SK-N-SH treated with all-trans-retinoic acid at 6 μM for 48 hours (cell line): ENCODE measurements around the gene KLB.

Experiments
- ATAC-seq: fragments of 200-7000 bp; cut with Tn5 transposase; 3 replicates; pipeline ENCODE4 v1.9.1; 2020; ENCODE audit warnings: mild to moderate bottlenecking, moderate library complexity
- ARNTL ChIP-seq: fragments of 450-650 bp; formaldehyde crosslinking; IDR thresholded peaks from 2 replicates; pipeline ENCODE4 v1.5.0; 2020; ENCODE audit warnings: low read depth, mild to moderate bottlenecking, moderate library complexity, borderline replicate concordance
- BACH2 ChIP-seq: fragments of 250-450 bp; sonication (Bioruptor Pico); IDR thresholded peaks from 2 replicates; pipeline ENCODE4 v1.9.0; 2021; ENCODE audit warnings: mild to moderate bottlenecking, borderline replicate concordance
- CSDC2 ChIP-seq: fragments of 250-450 bp; sonication (Bioruptor Pico); IDR thresholded peaks from 2 replicates; pipeline ENCODE4 v1.5.0; 2020; ENCODE audit warnings: mild to moderate bottlenecking, moderate library complexity
- CSRNP3 ChIP-seq: fragments of 250-450 bp; sonication (Bioruptor Pico); IDR thresholded peaks from 2 replicates; pipeline ENCODE4 v1.5.1; 2021; ENCODE audit warnings: mild to moderate bottlenecking, moderate library complexity
- GLIS3 ChIP-seq: fragments of 250-450 bp; sonication (Bioruptor Pico); IDR thresholded peaks from 2 replicates; pipeline ENCODE4 v1.5.0; 2020; ENCODE audit warnings: mild to moderate bottlenecking, moderate library complexity
- ISL1 ChIP-seq: fragments of 250-450 bp; sonication (Bioruptor Pico); IDR thresholded peaks from 2 replicates; pipeline ENCODE4 v2.1.2; 2022; ENCODE audit warnings: mild to moderate bottlenecking, moderate library complexity
- OSR1 ChIP-seq: fragments of 250-450 bp; sonication (Bioruptor Pico); IDR thresholded peaks from 2 replicates; pipeline ENCODE4 v1.8.0; 2022; ENCODE audit warnings: moderate library complexity, mild to moderate bottlenecking, inconsistent platforms
- RARB ChIP-seq: fragments of 250-450 bp; sonication (Bioruptor Pico); IDR thresholded peaks from 2 replicates; pipeline ENCODE4 v1.8.0; 2021; ENCODE audit warnings: mild to moderate bottlenecking, moderate library complexity
- SNAI2 ChIP-seq: fragments of 250-450 bp; sonication (Bioruptor Pico); IDR thresholded peaks from 2 replicates; pipeline ENCODE4 v1.5.0; 2020; ENCODE audit warnings: mild to moderate bottlenecking, moderate library complexity
- TCF4 ChIP-seq: fragments of 250-450 bp; sonication (Bioruptor Pico); IDR thresholded peaks from 2 replicates; pipeline ENCODE4 v1.8.0; 2021; ENCODE audit warnings: mild to moderate bottlenecking, moderate library complexity, borderline replicate concordance
- TOX ChIP-seq: fragments of 250-450 bp; sonication (Bioruptor Pico); IDR thresholded peaks from 2 replicates; pipeline ENCODE4 v1.8.0; 2021; ENCODE audit warnings: mild to moderate bottlenecking, moderate library complexity, borderline replicate concordance
- TSHZ2 ChIP-seq: fragments of 250-450 bp; sonication (Bioruptor Pico); IDR thresholded peaks from 2 replicates; pipeline ENCODE4 v1.5.0; 2020; ENCODE audit warnings: mild to moderate bottlenecking, moderate library complexity
- ZC3H10 ChIP-seq: fragments of 250-450 bp; sonication (Bioruptor Pico); IDR thresholded peaks from 2 replicates; pipeline ENCODE4 v1.5.1; 2021; ENCODE audit warnings: mild to moderate bottlenecking, moderate library complexity
- ZFP3 ChIP-seq: fragments of 250-450 bp; sonication (Bioruptor Pico); IDR thresholded peaks from 2 replicates; pipeline ENCODE4 v1.5.0; 2020; ENCODE audit warnings: mild to moderate bottlenecking, moderate library complexity
- ZFP30 ChIP-seq: fragments of 450-650 bp; formaldehyde crosslinking; IDR thresholded peaks from 2 replicates; pipeline ENCODE4 v1.5.0; 2022; ENCODE audit warnings: mild to moderate bottlenecking, moderate library complexity
- ZNF565 ChIP-seq: fragments of 450-650 bp; formaldehyde crosslinking; conservative IDR thresholded peaks from 2 replicates; pipeline ENCODE4 v1.5.0; 2020; ENCODE audit warnings: low read depth, mild to moderate bottlenecking, moderate library complexity
- ZNF70 ChIP-seq: fragments of 450-650 bp; formaldehyde crosslinking; IDR thresholded peaks from 2 replicates; pipeline ENCODE4 v1.5.0; 2020; ENCODE audit warnings: mild to moderate bottlenecking, moderate library complexity
- ZNF8 ChIP-seq: fragments of 450-650 bp; formaldehyde crosslinking; IDR thresholded peaks from 2 replicates; pipeline ENCODE4 v1.5.0; 2020; ENCODE audit warnings: mild to moderate bottlenecking, moderate library complexity
- TF ChIP-seq, protein P1 (sequence below): fragments of 250-450 bp; sonication (Bioruptor Pico); IDR thresholded peaks from 2 replicates; pipeline ENCODE4 v1.8.0; 2021; ENCODE audit warnings: low read depth, mild to moderate bottlenecking, moderate library complexity, borderline replicate concordance
- TF ChIP-seq, protein P2 (sequence below): fragments of 250-450 bp; sonication (Bioruptor Pico); IDR thresholded peaks from 2 replicates; pipeline ENCODE4 v1.8.0; 2020; ENCODE audit warnings: mild to moderate bottlenecking, moderate library complexity, borderline replicate concordance
- TF ChIP-seq, protein P3 (sequence below): fragments of 250-450 bp; sonication (Bioruptor Pico); IDR thresholded peaks from 2 replicates; pipeline ENCODE4 v1.5.1; 2020; ENCODE audit warnings: low read depth, mild to moderate bottlenecking, moderate library complexity

Gene KLB

GRCh38 chr4:39464886-39465501, 58.3 kb downstream of the KLB start (continued):
- no peak; the same call in 1 of the 2 replicates for TF ChIP-seq ZFP30 (CRISPR knock-in tag)
- TF ChIP-seq, protein P1, sequence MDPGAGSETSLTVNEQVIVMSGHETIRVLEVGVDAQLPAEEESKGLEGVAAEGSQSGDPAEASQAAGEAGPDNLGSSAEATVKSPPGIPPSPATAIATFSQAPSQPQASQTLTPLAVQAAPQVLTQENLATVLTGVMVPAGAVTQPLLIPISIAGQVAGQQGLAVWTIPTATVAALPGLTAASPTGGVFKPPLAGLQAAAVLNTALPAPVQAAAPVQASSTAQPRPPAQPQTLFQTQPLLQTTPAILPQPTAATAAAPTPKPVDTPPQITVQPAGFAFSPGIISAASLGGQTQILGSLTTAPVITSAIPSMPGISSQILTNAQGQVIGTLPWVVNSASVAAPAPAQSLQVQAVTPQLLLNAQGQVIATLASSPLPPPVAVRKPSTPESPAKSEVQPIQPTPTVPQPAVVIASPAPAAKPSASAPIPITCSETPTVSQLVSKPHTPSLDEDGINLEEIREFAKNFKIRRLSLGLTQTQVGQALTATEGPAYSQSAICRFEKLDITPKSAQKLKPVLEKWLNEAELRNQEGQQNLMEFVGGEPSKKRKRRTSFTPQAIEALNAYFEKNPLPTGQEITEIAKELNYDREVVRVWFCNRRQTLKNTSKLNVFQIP, result no peak
- TF ChIP-seq, protein P2, sequence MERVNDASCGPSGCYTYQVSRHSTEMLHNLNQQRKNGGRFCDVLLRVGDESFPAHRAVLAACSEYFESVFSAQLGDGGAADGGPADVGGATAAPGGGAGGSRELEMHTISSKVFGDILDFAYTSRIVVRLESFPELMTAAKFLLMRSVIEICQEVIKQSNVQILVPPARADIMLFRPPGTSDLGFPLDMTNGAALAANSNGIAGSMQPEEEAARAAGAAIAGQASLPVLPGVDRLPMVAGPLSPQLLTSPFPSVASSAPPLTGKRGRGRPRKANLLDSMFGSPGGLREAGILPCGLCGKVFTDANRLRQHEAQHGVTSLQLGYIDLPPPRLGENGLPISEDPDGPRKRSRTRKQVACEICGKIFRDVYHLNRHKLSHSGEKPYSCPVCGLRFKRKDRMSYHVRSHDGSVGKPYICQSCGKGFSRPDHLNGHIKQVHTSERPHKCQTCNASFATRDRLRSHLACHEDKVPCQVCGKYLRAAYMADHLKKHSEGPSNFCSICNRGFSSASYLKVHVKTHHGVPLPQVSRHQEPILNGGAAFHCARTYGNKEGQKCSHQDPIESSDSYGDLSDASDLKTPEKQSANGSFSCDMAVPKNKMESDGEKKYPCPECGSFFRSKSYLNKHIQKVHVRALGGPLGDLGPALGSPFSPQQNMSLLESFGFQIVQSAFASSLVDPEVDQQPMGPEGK (CRISPR knock-in tag), result no peak
- TF ChIP-seq, protein P3, sequence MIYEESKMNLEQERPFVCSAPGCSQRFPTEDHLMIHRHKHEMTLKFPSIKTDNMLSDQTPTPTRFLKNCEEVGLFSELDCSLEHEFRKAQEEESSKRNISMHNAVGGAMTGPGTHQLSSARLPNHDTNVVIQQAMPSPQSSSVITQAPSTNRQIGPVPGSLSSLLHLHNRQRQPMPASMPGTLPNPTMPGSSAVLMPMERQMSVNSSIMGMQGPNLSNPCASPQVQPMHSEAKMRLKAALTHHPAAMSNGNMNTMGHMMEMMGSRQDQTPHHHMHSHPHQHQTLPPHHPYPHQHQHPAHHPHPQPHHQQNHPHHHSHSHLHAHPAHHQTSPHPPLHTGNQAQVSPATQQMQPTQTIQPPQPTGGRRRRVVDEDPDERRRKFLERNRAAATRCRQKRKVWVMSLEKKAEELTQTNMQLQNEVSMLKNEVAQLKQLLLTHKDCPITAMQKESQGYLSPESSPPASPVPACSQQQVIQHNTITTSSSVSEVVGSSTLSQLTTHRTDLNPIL (CRISPR knock-in tag), result peak; percentile 88; the same call in 1 of the 2 replicates

GRCh38 chr4:39466747-39467146, 60.0 kb downstream of the KLB start:
- no peak for TF ChIP-seq SNAI2
- no peak for TF ChIP-seq ZNF565 (CRISPR knock-in tag)
- no peak for TF ChIP-seq OSR1 (CRISPR knock-in tag)
- no peak for TF ChIP-seq ZFP3
- no peak for TF ChIP-seq ISL1 (CRISPR knock-in tag)
- TF ChIP-seq CSRNP3 (CRISPR knock-in tag), result no peak
- TF ChIP-seq, protein P3 (CRISPR knock-in tag), result no peak
- TF ChIP-seq GLIS3 (CRISPR knock-in tag), result no peak
- TF ChIP-seq CSDC2 (CRISPR knock-in tag), result no peak
- no peak for TF ChIP-seq BACH2
- no peak for TF ChIP-seq ZNF8 (CRISPR knock-in tag)
- TF ChIP-seq, protein P1, result no peak
- TF ChIP-seq, protein P2 (CRISPR knock-in tag), result no peak
- no peak for TF ChIP-seq ARNTL (CRISPR knock-in tag)
- no peak for TF ChIP-seq ZNF70
- no peak for TF ChIP-seq TSHZ2 (CRISPR knock-in tag)
- no peak for TF ChIP-seq TOX (CRISPR knock-in tag)
- TF ChIP-seq TCF4 (CRISPR knock-in tag), result no peak
- TF ChIP-seq ZC3H10 (CRISPR knock-in tag), result no peak
- TF ChIP-seq RARB, result no peak
- no peak for ATAC-seq
